Transverse colon (tissue), 4 donors: ENCODE data around the gene SLC38A4. TPM values are rescaled to one million over a fixed set of nuclear protein-coding genes. Genes with fewer than 3 reads are reported as not detected.

ENCODE experiments used
- DNase-seq: peaks from one replicate; pipeline ENCODE4 v3.0.0-alpha.2; 2019
- H3K27ac ChIP-seq, 4 donors: fragments of 200-600 bp; sonication (generic); 2 replicates each; pipeline ENCODE4 v1.5.1; 2016 to 2018; ENCODE audit warnings: inconsistent platforms in 4 of 4
- H3K27me3 ChIP-seq: fragments of 200-600 bp; sonication (generic); 2 replicates; pipeline ENCODE4 v1.5.1; 2017; ENCODE audit warnings: inconsistent platforms
- H3K36me3 ChIP-seq, 4 donors: fragments of 200-600 bp; sonication (generic); 2 replicates each; pipeline ENCODE4 v1.5.1; 2017 to 2019; ENCODE audit warnings: inconsistent platforms in 4 of 4
- H3K4me1 ChIP-seq, 4 donors: fragments of 200-600 bp; sonication (generic); 2 replicates each; pipeline ENCODE4 v1.5.1; 2017 to 2020; ENCODE audit warnings: inconsistent platforms in 4 of 4
- H3K4me3 ChIP-seq, 4 donors: fragments of 200-600 bp; sonication (generic); 1 replicate in 1 of 4; 2 replicates in 3 of 4; pipeline versions ENCODE4 v1.5.1 to v1.6.1; 2017 to 2019; ENCODE audit warnings: inconsistent platforms in 4 of 4
- H3K9me3 ChIP-seq, 2 donors: fragments of 200-600 bp; sonication (generic); 2 replicates each; pipeline ENCODE4 v1.5.1; 2017 to 2019; ENCODE audit warnings: inconsistent platforms in 2 of 2
- CTCF ChIP-seq, 5 experiments: fragments of 200-600 bp in 3 of 5; fragments of 450-650 bp in 2 of 5; sonication (generic) in 3 of 5; IDR thresholded peaks; 1 replicate in 2 of 5; 2 replicates in 3 of 5; pipeline ENCODE4 v1.5.1; 2016 to 2017; ENCODE audit warnings: antibody characterized with exemption in 5 of 5, inconsistent platforms in 3 of 5, mild to moderate bottlenecking in 2 of 5, moderate library complexity in 1 of 5
- EP300 ChIP-seq: sonication (generic); formaldehyde crosslinking; IDR thresholded peaks from one replicate; pipeline ENCODE4 v1.6.1; 2017; ENCODE audit warnings: antibody characterized with exemption, low read depth
- POLR2A ChIP-seq: fragments of 450-650 bp; IDR thresholded peaks from one replicate; pipeline ENCODE4 v1.6.1; 2016; ENCODE audit warnings: antibody characterized with exemption, mild to moderate bottlenecking, moderate library complexity
- POLR2AphosphoS5 ChIP-seq, 3 donors: sonication (generic); formaldehyde crosslinking; IDR thresholded peaks; one replicate each; pipeline ENCODE4 v1.6.1; 2016; ENCODE audit warnings: antibody characterized with exemption in 3 of 3
- WGBS, 2 donors: methylation state at CpG; one replicate each; pipeline ENCODE4 v1.1.5; 2018; ENCODE audit warnings: low coverage in 1 of 2; 5-methylcytosine and 5-hydroxymethylcytosine counted together
- in situ Hi-C, 4 donors: fragments of 200-750 bp; cut with MboI; loops; one replicate each; pipeline versions ENCODE4 v1.15.0 to v1.15.1; 2017; ENCODE audit warnings: low sequenced_read_pairs in 3 of 4, low pct_ligation_motif_present in 1 of 4, low pct_unique_long_range_greater_than_20kb in 1 of 4
- intact Hi-C: fragments of 100-400 bp; cut with DNase I; formaldehyde crosslinking; loops from one replicate; pipeline ENCODE4 v1.15.1; 2023; ENCODE audit warnings: low total_unique reads
- total RNA-seq, 4 donors: library from RNA; depleted of rRNA; stranded (reverse); fragments of >200 nt; gene quantifications; one replicate each; pipeline ENCODE4 v1.1.0, GENCODE V29; 2016

Gene SLC38A4
- total RNA-seq, 4 donors from 2014 or later = 2.2 to 19.7 (median 6.7) TPM

DNA sequence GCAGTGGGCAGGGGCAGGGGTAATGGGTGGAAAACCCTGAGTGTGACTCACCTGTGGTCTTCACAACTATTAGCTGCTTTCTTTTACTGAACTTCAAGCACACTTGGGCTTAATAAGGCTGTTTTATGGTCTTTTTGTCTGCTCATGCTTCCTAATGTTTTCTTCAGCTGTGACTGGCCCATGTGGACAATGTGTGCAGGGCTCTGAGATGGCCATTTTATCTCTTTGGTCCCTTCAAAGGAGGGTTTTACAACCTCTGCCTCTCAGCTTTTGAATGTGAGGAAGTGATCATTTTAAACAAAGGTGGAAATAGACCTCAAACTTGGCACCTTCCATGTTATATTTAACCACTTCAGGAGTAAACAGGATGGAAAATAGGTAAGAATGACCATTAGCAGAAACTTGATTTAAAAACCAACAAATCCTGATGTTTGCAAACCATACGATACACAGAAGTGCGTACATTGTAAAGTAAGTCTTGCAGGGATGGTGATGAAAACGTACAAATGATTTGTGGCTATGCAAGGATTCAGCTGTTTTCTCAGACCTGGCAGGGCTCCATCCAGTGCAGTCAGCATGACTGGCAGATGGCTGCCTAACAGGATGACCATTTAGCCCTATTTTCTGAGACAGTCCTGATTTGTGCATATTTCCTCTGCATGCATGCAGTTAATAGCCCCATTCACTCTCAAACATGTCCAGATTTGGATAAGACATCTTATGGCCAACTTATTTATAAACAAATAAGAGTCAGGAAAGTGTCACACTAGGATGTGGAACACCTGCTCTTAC lies 103.2 kb downstream of the SLC38A4 start:
- intact Hi-C loops = no loop called here
- Histone ChIP-seq H3K36me3 (no peaks in the 10 kb centered on the region), H3K4me1 (no peaks in the 10 kb centered on the region), H3K4me3 (no peak overlapping the region), H3K9me3 (no peaks in the 10 kb centered on the region), H3K27ac (no peak overlapping the region), H3K27me3 (no peaks in the 10 kb centered on the region)
- DNase-seq = no peak
- in situ Hi-C loops = no loop called here
- TF ChIP-seq EP300 = no peak
- no peak for TF ChIP-seq CTCF (IDR thresholded peaks at IDR 0.05)
- TF ChIP-seq POLR2A = no peak
- no peak for TF ChIP-seq POLR2AphosphoS5 (IDR thresholded peaks at IDR 0.05)
- 62 to 72% methylated on average over 3 of the region's 3 CpGs for WGBS, 2 donors

GRCh38 chr12:46718495-46718894 lies 107.3 kb downstream of the SLC38A4 start:
- H3K9me3 ChIP-seq = no peaks in the 10 kb centered on the region
- in situ Hi-C loops = no loop called here
- no peaks in the 10 kb centered on the region for H3K36me3 ChIP-seq
- no peak overlapping the region for H3K4me3 ChIP-seq
- intact Hi-C loops = no loop called here
- TF ChIP-seq POLR2A = no peak
- no peak for TF ChIP-seq EP300
- TF ChIP-seq CTCF (IDR thresholded peaks at IDR 0.05) = no peak
- TF ChIP-seq POLR2AphosphoS5 (IDR thresholded peaks at IDR 0.05) = no peak
- H3K27me3 ChIP-seq = no peaks in the 10 kb centered on the region
- H3K27ac ChIP-seq = no peak overlapping the region
- WGBS, 2 donors = 86 to 100% methylated on average over 3 of the region's 3 CpGs
- no peaks in the 10 kb centered on the region for H3K4me1 ChIP-seq
- no peak for DNase-seq

GRCh38 chr12:46717868-46718267 lies 107.9 kb downstream of the SLC38A4 start:
- Histone ChIP-seq H3K36me3 (no peaks in the 10 kb centered on the region), H3K27me3 (no peaks in the 10 kb centered on the region), H3K4me1 (no peaks in the 10 kb centered on the region), H3K9me3 (no peaks in the 10 kb centered on the region), H3K4me3 (no peak overlapping the region), H3K27ac (no peak overlapping the region)
- no peak for DNase-seq
- in situ Hi-C loops (no loop called here), intact Hi-C loops (no loop called here)
- 83 to 94% methylated on average over 2 to 3 of the region's 3 CpGs for WGBS, 2 donors
- TF ChIP-seq CTCF (IDR thresholded peaks at IDR 0.05) (no peak), POLR2AphosphoS5 (IDR thresholded peaks at IDR 0.05) (no peak), EP300 (no peak), POLR2A (no peak)

DNA sequence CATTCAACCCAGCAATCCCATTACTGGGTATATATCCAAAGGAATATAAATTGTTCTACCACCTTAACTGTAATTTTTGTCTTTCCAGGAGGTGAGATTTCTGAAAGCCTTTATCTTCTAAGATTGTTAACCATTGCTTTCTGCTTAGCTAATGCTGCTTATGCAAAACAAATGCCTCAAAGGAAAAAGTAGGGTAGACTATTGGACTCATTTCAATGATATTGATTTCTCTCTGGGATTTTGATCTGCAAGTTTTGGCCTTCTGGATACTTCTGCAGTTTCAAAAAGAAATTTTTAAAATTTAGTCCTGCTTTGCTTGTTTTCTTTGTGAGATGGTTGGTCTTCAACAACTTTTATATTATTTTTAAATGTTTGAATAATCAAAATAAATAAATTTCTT lies 108.6 kb downstream of the SLC38A4 start:
- H3K27me3 ChIP-seq = no peaks in the 10 kb centered on the region
- TF ChIP-seq POLR2A = no peak
- TF ChIP-seq POLR2AphosphoS5 (IDR thresholded peaks at IDR 0.05) = no peak
- TF ChIP-seq EP300 = no peak
- no peak for TF ChIP-seq CTCF (IDR thresholded peaks at IDR 0.05)
- in situ Hi-C loops = no loop called here
- DNase-seq = no peak
- intact Hi-C loops = no loop called here
- H3K4me3 ChIP-seq = no peak overlapping the region
- no peaks in the 10 kb centered on the region for H3K9me3 ChIP-seq
- no peak overlapping the region for H3K27ac ChIP-seq
- no peaks in the 10 kb centered on the region for H3K36me3 ChIP-seq
- H3K4me1 ChIP-seq = no peaks in the 10 kb centered on the region
